Liver (tissue), 4 donors: ENCODE results near the gene DUSP2. TPM values are rescaled to one million over a fixed set of nuclear protein-coding genes. Genes with fewer than 3 reads are reported as not detected.

Experiments used
- polyA plus RNA-seq, 2 donors: library from polyadenylated mRNA; stranded (reverse) in 1 of 2; unstranded in 1 of 2; fragments of 200-250 nt in 1 of 2; fragments of >200 nt in 1 of 2; fragmentation: Nextera tagmentation in 1 of 2; extraction: Ambion mirVana in 1 of 2; gene quantifications; one replicate each; pipeline versions ENCODE4 v1.2.1 to v1.2.3, GENCODE V29; 2013 to 2015
- total RNA-seq, 2 donors: library from RNA; depleted of rRNA; stranded (reverse); fragments of >200 nt; gene quantifications; one replicate each; pipeline ENCODE4 v1.2.3, GENCODE V29; 2014
- donor health status: healthy.
- donor health status: healthy.
- donor health status: healthy.

DUSP2 gene
- total and polyA plus RNA-seq, 4 donors: 0.99 to 2.8 (median 1.6) TPM

Other genes with a start within 250 kb of the DUSP2 start
- gene ANKRD36C, start 153.6 kb downstream of the DUSP2 start, total RNA-seq: 10 to 100 TPM; 12.0 to 13.4 TPM
- gene ANKRD36C, start 153.6 kb downstream of the DUSP2 start, polyA plus RNA-seq: 1 to 10 TPM in 1 of 2 donors, under 1 TPM in 1; 0.27 to 6.7 TPM
- 1 to 10 TPM in 1 of 2 donors, under 1 TPM in 1; 0.33 to 3.1 TPM for gene GPAT2, start 110.5 kb downstream of the DUSP2 start, total RNA-seq
- under 1 TPM; 0.37 to 0.65 TPM for gene GPAT2, start 110.5 kb downstream of the DUSP2 start, polyA plus RNA-seq
- 1 to 10 TPM; 1.3 to 2.3 TPM for gene ADRA2B, start 28.9 kb downstream of the DUSP2 start, total RNA-seq
- 1 to 10 TPM; 3.7 to 8.6 TPM for gene ADRA2B, start 28.9 kb downstream of the DUSP2 start, polyA plus RNA-seq
- not detected for gene ASTL, start 6.9 kb downstream of the DUSP2 start, total RNA-seq
- not detected for gene ASTL, start 6.9 kb downstream of the DUSP2 start, polyA plus RNA-seq
- 100 to 1,000 TPM in 1 of 2 donors, 10 to 100 TPM in 1; 72.0 to 120 TPM for gene STARD7, start 63.4 kb upstream of the DUSP2 start, total RNA-seq
- gene STARD7, start 63.4 kb upstream of the DUSP2 start, polyA plus RNA-seq: 10 to 100 TPM; 42.9 to 47.4 TPM
- gene TMEM127, start 120.6 kb upstream of the DUSP2 start, total RNA-seq: 10 to 100 TPM; 17.7 to 19.1 TPM
- gene TMEM127, start 120.6 kb upstream of the DUSP2 start, polyA plus RNA-seq: 10 to 100 TPM; 11.2 to 27.5 TPM
- 10 to 100 TPM; 50.6 to 80.4 TPM for gene CIAO1, start 120.8 kb upstream of the DUSP2 start, total RNA-seq
- gene CIAO1, start 120.8 kb upstream of the DUSP2 start, polyA plus RNA-seq: 10 to 100 TPM; 43.0 to 43.3 TPM
- gene SNRNP200, start 160.1 kb upstream of the DUSP2 start, total RNA-seq: 10 to 100 TPM; 55.9 to 75.2 TPM
- 10 to 100 TPM; 28.1 to 39.1 TPM for gene SNRNP200, start 160.1 kb upstream of the DUSP2 start, polyA plus RNA-seq
- gene ITPRIPL1, start 179.9 kb upstream of the DUSP2 start, total RNA-seq: 1 to 10 TPM in 1 of 2 donors, under 1 TPM in 1; 0.33 to 3.1 TPM
- under 1 TPM; 0.19 to 0.22 TPM for gene ITPRIPL1, start 179.9 kb upstream of the DUSP2 start, polyA plus RNA-seq
- 10 to 100 TPM in 1 of 2 donors, under 1 TPM in 1; 0.17 to 28.6 TPM for gene NCAPH, start 190.3 kb upstream of the DUSP2 start, total RNA-seq
- gene NCAPH, start 190.3 kb upstream of the DUSP2 start, polyA plus RNA-seq: under 1 TPM; 0.64 to 0.92 TPM